HG02571 (cell line): ENCODE data around the gene COL5A1.

Source experiments
- ATAC-seq: cut with Tn5 transposase; IDR thresholded peaks from one replicate; pipeline ENCODE4 v1.9.1; 2021; ENCODE audit warnings: mild to moderate bottlenecking, moderate library complexity; ENCODE audit not compliant: unreplicated experiment

COL5A1 gene

DNA sequence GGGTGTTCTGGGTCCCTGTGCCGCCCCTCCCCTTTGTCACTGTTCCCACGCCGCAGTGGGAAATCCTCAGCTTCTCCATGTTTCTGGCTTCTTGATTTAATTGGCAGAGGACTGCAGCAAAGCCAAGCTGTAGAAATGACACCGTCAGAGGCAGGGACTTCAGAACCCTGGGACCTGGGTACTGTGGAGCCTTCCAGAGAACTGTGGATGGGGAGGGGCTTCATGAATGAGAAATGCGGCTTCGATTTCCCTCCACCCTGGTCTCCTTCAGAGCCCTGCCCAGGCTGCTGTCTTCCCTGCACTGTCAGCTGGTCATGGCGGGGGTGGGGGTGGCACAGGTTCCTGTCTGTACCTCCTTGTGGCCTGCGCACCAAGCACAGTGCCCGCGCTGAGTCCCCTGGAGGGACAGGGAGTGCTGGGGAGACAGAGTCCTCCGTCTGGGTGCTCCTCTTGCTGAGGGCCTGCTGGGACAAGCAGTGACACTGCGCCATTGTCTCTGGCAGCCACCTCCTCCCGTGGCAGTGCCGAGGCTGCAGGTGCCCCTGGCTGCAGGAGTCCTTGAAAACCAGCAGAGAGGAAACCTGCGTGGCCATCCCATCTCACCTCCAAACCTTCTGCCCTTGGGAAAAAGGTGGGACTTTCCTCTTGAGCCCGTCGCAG is 47.2 kb downstream of the COL5A1 start:
- no peak for ATAC-seq

- no peak for ATAC-seq
Measured at GRCh38 chr9:134689321-134690181, 47.9 kb downstream of the COL5A1 start.

GRCh38 chr9:134690301-134690751 is 48.7 kb downstream of the COL5A1 start:
- ATAC-seq: no peak

- ATAC-seq: no peak
Measured at GRCh38 chr9:134690946-134691694, 49.5 kb downstream of the COL5A1 start.

- no peak for ATAC-seq
Measured at GRCh38 chr9:134691695-134692572, 50.3 kb downstream of the COL5A1 start.

GRCh38 chr9:134692573-134692860 is 50.9 kb downstream of the COL5A1 start:
- ATAC-seq: no peak

GRCh38 chr9:134693011-134693410 is 51.4 kb downstream of the COL5A1 start:
- ATAC-seq: no peak

DNA sequence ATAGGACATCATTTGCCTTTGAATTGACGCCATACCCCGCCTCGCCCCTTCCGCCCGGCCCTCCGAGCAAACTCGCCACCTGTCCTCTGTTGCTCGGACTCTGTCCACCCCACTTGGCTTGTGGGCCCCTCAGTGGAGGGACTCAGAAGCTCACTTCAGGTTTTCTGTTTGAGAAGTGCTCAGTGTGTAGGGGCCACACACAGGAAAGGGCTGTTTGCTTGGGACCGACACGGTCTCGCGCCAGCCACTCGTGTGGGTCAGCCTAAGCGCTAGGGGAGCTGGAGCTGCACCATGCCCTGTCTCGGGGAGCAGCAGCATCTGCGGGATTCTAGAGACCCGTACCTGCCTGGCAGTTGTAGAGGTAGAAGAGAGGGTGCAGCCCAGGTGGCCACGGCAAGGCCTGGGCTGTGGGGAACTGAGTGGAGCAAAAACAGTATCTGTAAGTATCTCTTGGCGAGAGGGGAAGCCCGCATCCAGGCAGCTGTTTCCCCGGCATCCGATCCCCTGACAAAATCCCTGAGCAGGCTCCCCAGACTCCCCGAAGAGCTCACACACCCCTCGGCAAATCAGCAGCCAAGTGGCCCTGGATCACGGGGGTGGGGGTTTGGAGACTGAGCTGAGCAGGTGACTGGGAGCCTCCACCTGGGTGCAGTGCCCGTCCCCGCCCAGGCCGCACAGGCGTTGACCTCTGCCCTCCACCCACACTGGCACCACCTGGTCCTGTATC is 52.2 kb downstream of the COL5A1 start:
- no peak for ATAC-seq

DNA sequence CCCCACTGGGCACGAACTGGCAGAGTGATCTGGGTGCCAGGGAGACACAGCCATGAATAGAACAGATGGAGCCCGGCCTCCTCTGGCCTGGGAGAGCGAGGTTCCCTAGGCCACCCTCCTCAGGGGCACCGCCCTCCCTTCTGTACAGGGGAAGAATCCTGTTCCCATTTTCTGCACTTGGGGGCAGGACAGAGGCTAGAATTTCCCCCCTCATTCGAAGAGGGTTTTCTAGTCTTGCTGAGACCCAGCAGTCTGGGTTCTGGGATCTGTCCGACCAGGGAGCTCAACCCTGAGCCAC is 52.7 kb downstream of the COL5A1 start:
- ATAC-seq: no peak

GRCh38 chr9:134694714-134695113 is 53.1 kb downstream of the COL5A1 start:
- no peak for ATAC-seq

DNA sequence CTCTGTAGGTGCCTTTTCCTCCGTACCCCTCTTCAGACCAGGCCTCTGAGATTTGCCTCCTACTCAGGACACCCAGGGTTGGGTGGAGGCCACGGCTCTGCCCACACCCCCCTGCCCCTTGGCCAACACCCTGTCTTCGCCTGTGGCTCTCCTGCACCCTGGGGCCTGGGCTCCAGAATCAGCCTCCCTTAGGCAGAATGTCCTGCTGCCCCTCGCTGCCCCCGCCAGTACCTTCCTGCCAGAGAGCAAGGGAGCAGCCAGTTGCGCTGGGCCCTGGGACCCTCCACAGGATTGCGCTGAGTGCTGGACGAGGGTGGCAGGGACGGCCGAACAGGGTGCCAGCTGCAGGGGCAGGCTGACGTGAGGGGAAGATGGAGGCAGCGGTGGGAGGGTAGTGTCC is 53.5 kb downstream of the COL5A1 start:
- no peak for ATAC-seq

GRCh38 chr9:134696433-134696832 is 54.8 kb downstream of the COL5A1 start:
- no peak for ATAC-seq

DNA sequence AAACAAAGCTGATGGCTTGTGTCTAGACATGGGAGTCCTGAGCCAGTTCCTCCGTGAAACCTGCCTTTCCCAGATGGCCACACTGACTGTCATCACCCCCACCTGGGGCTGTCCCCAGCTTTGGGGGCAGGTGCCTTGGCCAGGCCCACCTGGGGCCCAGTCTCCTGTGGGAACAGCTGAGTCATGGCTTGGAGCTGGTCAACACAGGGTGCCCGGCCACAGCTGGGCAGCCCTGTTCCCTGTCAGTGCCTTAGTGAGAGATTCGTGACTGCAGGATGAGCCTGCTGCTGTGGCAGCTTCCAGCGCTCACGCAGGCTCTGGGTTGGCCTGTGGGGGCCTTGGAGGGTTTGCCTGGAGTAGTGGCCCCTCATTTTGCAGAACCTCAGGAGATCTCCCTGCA is 56.5 kb downstream of the COL5A1 start:
- no peak for ATAC-seq

DNA sequence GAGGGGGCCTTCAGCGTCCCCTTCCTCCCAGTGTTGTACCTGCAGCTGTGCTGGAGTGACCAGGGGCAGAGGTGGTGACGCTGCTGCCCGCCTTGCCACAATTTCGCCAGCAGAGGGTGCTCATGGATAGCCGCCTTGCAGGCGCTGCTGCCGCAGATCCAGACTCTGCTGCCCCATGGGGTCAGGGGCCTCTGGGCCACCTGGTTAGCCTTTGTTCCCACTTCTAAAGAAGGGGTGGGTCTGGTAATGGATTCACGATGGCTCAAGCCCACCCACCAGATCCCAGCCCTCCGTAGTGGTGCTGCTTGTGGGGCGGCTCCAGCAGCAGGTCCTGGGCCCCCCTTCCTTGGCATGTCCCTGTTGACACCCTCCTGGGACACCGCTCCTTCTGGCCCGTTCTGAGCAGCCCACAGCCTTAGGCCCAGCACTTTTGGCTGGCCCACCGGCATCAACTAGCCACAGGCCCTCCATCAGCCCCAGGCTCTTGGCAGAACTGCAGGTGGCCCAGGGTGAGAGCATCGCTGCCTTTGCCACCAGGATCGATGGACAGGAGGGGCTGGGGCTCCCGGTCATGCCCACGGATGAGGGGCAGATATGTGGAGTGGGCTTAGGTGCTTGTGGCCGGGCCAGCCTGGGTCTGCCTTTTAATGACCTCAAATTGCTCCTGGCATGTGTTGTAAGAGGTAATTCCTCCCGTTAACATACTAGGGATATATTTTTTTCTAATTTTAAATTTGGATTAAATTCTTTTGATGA is 57.2 kb downstream of the COL5A1 start:
- no peak for ATAC-seq

GRCh38 chr9:134699343-134699740 is 57.7 kb downstream of the COL5A1 start:
- no peak for ATAC-seq

- ATAC-seq: no peak
Measured at GRCh38 chr9:134700636-134701350, 59.2 kb downstream of the COL5A1 start.

DNA sequence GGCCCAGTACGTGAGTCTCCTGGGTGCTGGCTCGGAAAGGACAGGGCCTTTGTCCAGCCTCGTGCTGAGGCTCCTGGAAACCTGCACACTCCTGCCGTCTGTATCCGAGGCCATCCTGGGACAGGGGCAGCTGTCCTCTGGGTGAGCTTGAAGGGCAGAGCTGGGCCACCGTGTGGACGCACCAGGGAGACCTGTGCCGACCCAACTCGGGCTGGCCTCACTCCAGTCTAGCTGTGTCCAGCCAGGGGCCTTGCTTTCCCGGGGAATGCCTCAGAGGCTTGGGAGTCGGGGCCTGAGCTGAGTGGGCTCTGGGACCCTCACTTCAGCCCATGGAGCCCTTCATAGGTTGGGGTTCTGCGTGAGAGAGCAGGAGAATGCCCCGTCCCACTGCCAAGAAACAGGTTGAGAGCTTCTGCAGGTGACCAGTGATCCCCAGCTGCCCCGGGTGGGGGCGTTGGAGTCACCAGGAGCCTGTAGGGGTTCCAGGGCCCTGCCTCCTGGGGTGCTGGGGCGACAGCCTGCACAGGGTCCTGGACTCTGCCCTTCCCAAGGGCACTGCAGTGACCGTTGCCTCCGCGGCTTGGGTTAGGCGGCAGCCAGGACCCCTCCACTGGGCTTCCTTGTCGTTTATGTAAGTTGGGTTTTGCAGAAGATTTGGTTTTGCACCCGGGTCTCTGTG is 60.1 kb downstream of the COL5A1 start:
- no peak for ATAC-seq

DNA sequence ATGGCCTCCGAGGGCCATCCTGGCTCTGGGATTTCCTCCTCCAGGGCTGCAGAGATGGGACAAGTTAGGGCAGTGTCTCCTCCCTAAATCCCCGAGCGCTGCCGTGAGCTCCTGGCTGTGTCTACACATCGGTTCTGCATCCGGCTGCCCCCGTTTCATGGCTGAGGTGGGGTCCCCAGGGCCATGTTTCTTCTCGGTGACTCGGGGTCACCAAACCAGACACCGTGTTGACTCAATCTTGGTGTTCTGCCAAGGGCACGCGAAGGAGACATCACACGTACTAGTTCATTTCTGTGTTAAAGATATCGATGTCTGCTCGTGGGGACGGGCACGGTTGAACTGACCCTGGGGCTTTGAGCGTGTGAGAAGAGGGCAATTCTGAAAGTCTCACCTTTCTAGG is 60.7 kb downstream of the COL5A1 start:
- no peak for ATAC-seq
